Loucy (cell line): ENCODE results near the gene SLC12A4.

Source experiments
- H2AFZ ChIP-seq: fragments of 200-600 bp; sonication (generic); 2 replicates; pipeline ENCODE4 v1.6.0; 2016; ENCODE audit warnings: antibody characterized with exemption, mild to moderate bottlenecking, low read length, moderate library complexity
- H3F3A ChIP-seq: fragments of 200-600 bp; 2 replicates; pipeline ENCODE4 v1.6.0; 2016; ENCODE audit warnings: antibody characterized with exemption, low read depth, mild to moderate bottlenecking
- H3K27me3 ChIP-seq: fragments of 200-600 bp; sonication (generic); 2 replicates; pipeline ENCODE4 v1.6.1; 2014; ENCODE audit warnings: low read length, mild to moderate bottlenecking; ENCODE audit not compliant: insufficient read depth, poor library complexity, severe bottlenecking
- H3K36me3 ChIP-seq: fragments of 200-600 bp; sonication (generic); 2 replicates; pipeline ENCODE4 v1.6.1; 2016; ENCODE audit warnings: low read length; ENCODE audit not compliant: insufficient read depth
- H3K4me1 ChIP-seq: fragments of 200-600 bp; sonication (generic); 2 replicates; pipeline ENCODE4 v1.5.1; 2014; ENCODE audit warnings: low read length, mild to moderate bottlenecking; ENCODE audit not compliant: insufficient read depth, poor library complexity, severe bottlenecking
- H3K4me2 ChIP-seq: fragments of 200-600 bp; sonication (generic); 2 replicates; pipeline ENCODE4 v1.6.0; 2014; ENCODE audit warnings: antibody characterized with exemption, low read length, low read depth, mild to moderate bottlenecking; ENCODE audit not compliant: poor library complexity, severe bottlenecking
- H3K4me3 ChIP-seq: fragments of 200-600 bp; sonication (generic); 2 replicates; pipeline ENCODE4 v1.5.1; 2014; ENCODE audit warnings: low read length, mild to moderate bottlenecking, mixed read lengths; ENCODE audit not compliant: poor library complexity, severe bottlenecking
- H3K79me2 ChIP-seq: fragments of 200-600 bp; sonication (generic); 2 replicates; pipeline ENCODE4 v1.6.1; 2014; ENCODE audit warnings: low read length; ENCODE audit not compliant: insufficient read depth
- H3K9ac ChIP-seq: fragments of 200-600 bp; sonication (generic); 2 replicates; pipeline ENCODE4 v1.6.0; 2014; ENCODE audit warnings: mild to moderate bottlenecking, low read depth, low read length, moderate library complexity; ENCODE audit not compliant: poor library complexity, severe bottlenecking
- H3K9me2 ChIP-seq: fragments of 200-600 bp; sonication (generic); replicated peaks from 2 replicates; pipeline ENCODE4 v1.6.1; 2016; ENCODE audit warnings: low read depth, low read length, mixed read lengths
- H3K9me3 ChIP-seq: fragments of 200-600 bp; sonication (generic); 2 replicates; pipeline ENCODE4 v1.6.1; 2014; ENCODE audit warnings: mild to moderate bottlenecking, antibody characterized with exemption, low read length, low read depth; ENCODE audit not compliant: insufficient read depth
- H4K20me1 ChIP-seq: fragments of 200-600 bp; sonication (generic); 2 replicates; pipeline ENCODE4 v1.6.0; 2014; ENCODE audit warnings: antibody characterized with exemption, low read length, mild to moderate bottlenecking; ENCODE audit not compliant: insufficient read depth, poor library complexity, severe bottlenecking
- EZH2phosphoT487 ChIP-seq: fragments of 200-600 bp; IDR thresholded peaks from 2 replicates; pipeline ENCODE4 v1.6.1; 2018; ENCODE audit warnings: antibody characterized with exemption, mild to moderate bottlenecking, moderate library complexity, borderline replicate concordance
- TF ChIP-seq, protein P1 (sequence below): fragments of 200-600 bp; sonication (generic); conservative IDR thresholded peaks from 2 replicates; pipeline ENCODE4 v1.5.1; 2014; ENCODE audit warnings: mild to moderate bottlenecking, antibody characterized with exemption, low read length

The SLC12A4 gene

DNA sequence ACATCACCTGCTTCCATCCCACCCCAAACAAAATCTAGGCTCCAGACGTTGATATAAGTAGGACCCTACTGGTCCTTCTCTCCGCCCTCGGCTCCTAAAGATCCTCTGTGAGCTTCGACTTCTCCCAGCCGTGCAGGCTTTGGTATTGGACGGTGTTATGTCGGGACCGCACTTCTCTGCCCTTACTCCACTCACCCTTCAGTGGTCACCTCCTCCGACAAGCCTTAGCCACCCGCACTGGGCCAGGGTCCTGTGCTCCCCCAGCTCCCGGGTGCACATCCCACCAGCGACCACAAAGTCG is 33.4 kb downstream of the SLC12A4 start:
- Histone ChIP-seq H3K9me2 (no peaks in the 10 kb centered on the region), H3K27me3 (no peaks in the 10 kb centered on the region), H3K4me2 (peak overlapping the region; percentile 84), H3K4me1 (peaks cover 14% of the 10 kb centered on the region), H3K79me2 (peaks cover 30% of the 10 kb centered on the region), H3K9me3 (no peaks in the 10 kb centered on the region), H3K9ac (peak overlapping the region; percentile 96), H3K36me3 (no peaks in the 10 kb centered on the region; the same call in 1 of the 2 replicates), H3F3A (no peaks in the 10 kb centered on the region), H3K4me3 (peak overlapping the region; percentile 80), H2AFZ (no peak overlapping the region), H4K20me1 (peaks cover 7% of the 10 kb centered on the region)
- TF ChIP-seq, protein P1, sequence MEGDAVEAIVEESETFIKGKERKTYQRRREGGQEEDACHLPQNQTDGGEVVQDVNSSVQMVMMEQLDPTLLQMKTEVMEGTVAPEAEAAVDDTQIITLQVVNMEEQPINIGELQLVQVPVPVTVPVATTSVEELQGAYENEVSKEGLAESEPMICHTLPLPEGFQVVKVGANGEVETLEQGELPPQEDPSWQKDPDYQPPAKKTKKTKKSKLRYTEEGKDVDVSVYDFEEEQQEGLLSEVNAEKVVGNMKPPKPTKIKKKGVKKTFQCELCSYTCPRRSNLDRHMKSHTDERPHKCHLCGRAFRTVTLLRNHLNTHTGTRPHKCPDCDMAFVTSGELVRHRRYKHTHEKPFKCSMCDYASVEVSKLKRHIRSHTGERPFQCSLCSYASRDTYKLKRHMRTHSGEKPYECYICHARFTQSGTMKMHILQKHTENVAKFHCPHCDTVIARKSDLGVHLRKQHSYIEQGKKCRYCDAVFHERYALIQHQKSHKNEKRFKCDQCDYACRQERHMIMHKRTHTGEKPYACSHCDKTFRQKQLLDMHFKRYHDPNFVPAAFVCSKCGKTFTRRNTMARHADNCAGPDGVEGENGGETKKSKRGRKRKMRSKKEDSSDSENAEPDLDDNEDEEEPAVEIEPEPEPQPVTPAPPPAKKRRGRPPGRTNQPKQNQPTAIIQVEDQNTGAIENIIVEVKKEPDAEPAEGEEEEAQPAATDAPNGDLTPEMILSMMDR: no peak
- TF ChIP-seq EZH2phosphoT487: no peak

DNA sequence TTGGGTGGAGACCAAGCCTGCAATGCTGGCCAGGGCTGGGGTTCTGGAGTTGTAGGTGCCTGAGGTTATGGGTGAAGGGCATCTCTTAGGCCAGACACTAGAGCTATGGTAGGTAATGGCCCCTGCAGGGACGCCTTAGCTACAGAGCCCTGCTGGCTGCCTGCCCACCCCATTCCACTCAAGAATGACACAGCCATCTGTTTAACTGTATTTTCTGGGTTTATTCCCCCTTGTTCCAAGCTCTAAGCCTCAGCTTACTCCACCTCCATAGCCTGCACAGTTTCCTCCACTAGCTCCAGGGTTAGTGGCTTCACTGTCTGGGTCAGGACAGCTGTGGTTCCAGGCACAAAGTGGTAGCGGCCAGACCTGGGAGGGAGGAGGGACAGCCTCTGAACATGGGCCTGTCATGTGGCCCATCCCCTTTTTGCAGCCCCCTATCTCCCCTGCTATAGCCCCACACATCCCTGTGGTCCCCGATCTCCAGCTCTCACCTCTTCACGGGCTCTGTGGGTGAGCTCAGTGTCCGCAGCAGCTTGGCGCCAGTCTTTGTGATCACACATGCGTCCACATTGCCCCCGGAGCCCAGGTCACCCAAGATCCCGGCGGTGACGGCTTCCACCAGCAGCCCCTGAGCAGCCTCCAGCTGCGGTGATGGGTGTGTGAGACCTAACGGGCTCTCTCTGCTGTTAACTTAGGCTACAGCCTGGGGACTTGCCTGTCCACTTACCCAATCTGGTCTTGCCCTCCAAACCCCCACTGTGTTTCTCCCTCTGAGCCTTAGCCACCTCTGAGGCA is 33.9 kb downstream of the SLC12A4 start:
- Histone ChIP-seq H3K36me3 (no peaks in the 10 kb centered on the region; the same call in 1 of the 2 replicates), H3K27me3 (no peaks in the 10 kb centered on the region), H3K4me1 (peaks cover 11% of the 10 kb centered on the region), H3K79me2 (peaks cover 30% of the 10 kb centered on the region), H2AFZ (no peak overlapping the region), H3K9ac (peak overlapping the region; percentile 96), H3K4me2 (peak overlapping the region; percentile 84), H3K9me3 (no peaks in the 10 kb centered on the region), H4K20me1 (peaks cover 7% of the 10 kb centered on the region), H3K4me3 (peak overlapping the region; percentile 80), H3K9me2 (no peaks in the 10 kb centered on the region), H3F3A (no peaks in the 10 kb centered on the region)
- TF ChIP-seq EZH2phosphoT487: no peak
- TF ChIP-seq, protein P1: no peak

DNA sequence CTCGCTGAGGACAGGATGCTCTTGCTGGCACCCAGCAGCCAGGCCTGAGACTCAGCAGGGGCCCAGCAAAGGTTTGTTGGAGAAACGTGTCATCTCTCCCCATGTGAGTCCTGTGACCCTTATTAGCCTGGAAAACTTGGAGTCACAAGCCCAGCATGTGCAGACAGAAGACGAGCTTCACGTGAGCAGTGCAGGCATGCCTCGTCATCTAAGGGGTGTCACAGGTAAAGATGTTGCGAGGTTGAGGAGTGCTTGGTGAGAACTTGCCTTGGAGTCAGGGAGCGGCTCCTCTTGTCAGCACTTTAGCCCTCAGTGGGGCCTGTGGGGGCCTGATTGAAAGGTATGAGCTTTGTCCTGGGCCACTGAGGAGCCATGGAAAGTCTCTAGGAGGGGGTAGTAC is 34.6 kb downstream of the SLC12A4 start:
- Histone ChIP-seq H3K9me2 (no peaks in the 10 kb centered on the region), H3K79me2 (peaks cover 30% of the 10 kb centered on the region), H2AFZ (no peak overlapping the region), H3F3A (no peaks in the 10 kb centered on the region), H3K9me3 (no peaks in the 10 kb centered on the region), H3K4me1 (peaks cover 9% of the 10 kb centered on the region), H4K20me1 (peaks cover 7% of the 10 kb centered on the region), H3K4me3 (no peak overlapping the region), H3K36me3 (peaks cover 1% of the 10 kb centered on the region; the same call in 1 of the 2 replicates), H3K27me3 (no peaks in the 10 kb centered on the region), H3K9ac (no peak overlapping the region), H3K4me2 (no peak overlapping the region)
- TF ChIP-seq, protein P1: no peak
- no peak for TF ChIP-seq EZH2phosphoT487
